Measurements from ENCODE around the gene ATXN10. TPM values are rescaled to one million over a fixed set of nuclear protein-coding genes. Genes with fewer than 3 reads are reported as not detected.

Gene ATXN10
- total and polyA plus RNA-seq, 10 of the 15 experiments (the other 5 are each of a cell fraction or from before 2014, with no cell fraction given) = 29.2 to 249 (median 146) TPM

GRCh38 chr22:45649809-45650208 lies 21.8 kb upstream of the ATXN10 start:
- DNase-seq (ENCODE audit: low read depth, low spot score) = no peak

GRCh38 chr22:45650721-45651120 lies 20.9 kb upstream of the ATXN10 start:
- H3K79me2 ChIP-seq (ENCODE audit: control insufficient read depth, insufficient read depth, low read length) = no peaks in the 10 kb centered on the region
- BruUV-seq (replicated peaks) = no TSS peak
- no peaks in the 10 kb centered on the region for H3K27me3 ChIP-seq (replicated peaks in 1 of 2; ENCODE audit: control insufficient read depth in 2 of 2, insufficient read depth in 2 of 2, low read length in 1 of 2)
- H3K4me2 ChIP-seq (ENCODE audit: control insufficient read depth, insufficient read depth) = no peak overlapping the region
- no peak overlapping the region for H3K27ac ChIP-seq (ENCODE audit: control insufficient read depth, insufficient read depth)
- no peak for FAIRE-seq
- 77% methylated on average over 12 of the region's 12 CpGs for WGBS (ENCODE audit: insufficient coverage, insufficient replicate concordance, low lambda C conversion rate, missing lambda C conversion rate)
- H2AFZ ChIP-seq (ENCODE audit: control insufficient read depth, low read depth, low read length) = no peak overlapping the region
- H3K4me3 ChIP-seq = no peak overlapping the region
- CTCF ChIA-PET = no interaction called here
- SMC1A ChIA-PET (ENCODE audit: uncharacterized antibody, unreplicated experiment) = no interaction called here
- POLR2A ChIA-PET = no interaction called here
- intact Hi-C loops (cut with micrococcal nuclease; ENCODE audit: unreplicated experiment) (no loop called here), in situ Hi-C loops (cut with MboI) (no loop called here)
- no peak overlapping the region for H3K9ac ChIP-seq (ENCODE audit: control insufficient read depth, insufficient read depth, low read length)
- no peak for ATAC-seq
- H3K36me3 ChIP-seq (ENCODE audit: control insufficient read depth in 2 of 2, insufficient read depth in 2 of 2, low read length in 1 of 2) = no peaks in the 10 kb centered on the region
- H4K20me1 ChIP-seq (ENCODE audit: control insufficient read depth, insufficient read depth) = no peaks in the 10 kb centered on the region
- no peaks in the 10 kb centered on the region for H3K4me1 ChIP-seq (ENCODE audit: control insufficient read depth, insufficient read depth, low read length)
- RAD21 ChIA-PET (ENCODE audit: unreplicated experiment) = no interaction called here
- no peak for DNase-seq (ENCODE audit: low read depth, low spot score)
- H3K9me3 ChIP-seq (replicated peaks; ENCODE audit: control insufficient read depth, insufficient read depth, low read length) = no peaks in the 10 kb centered on the region
- no peak for TF ChIP-seq RUNX3 (IDR thresholded peaks at IDR 0.05; ENCODE audit: low read length)
- no peak for TF ChIP-seq RELB (IDR thresholded peaks at IDR 0.05; ENCODE audit: low read depth)
- TF ChIP-seq WRNIP1 (IDR thresholded peaks at IDR 0.05; ENCODE audit: borderline replicate concordance, low read depth, low read length) = no peak
- no peak for TF ChIP-seq SREBF1 (IDR thresholded peaks at IDR 0.05; ENCODE audit: low read length)
- no peak for TF ChIP-seq MYC (IDR thresholded peaks at IDR 0.05; ENCODE audit: insufficient read depth, insufficient read length, insufficient replicate concordance, low read length, severe bottlenecking)
- no peak for TF ChIP-seq ZBTB4 (CRISPR knock-in tag; IDR thresholded peaks at IDR 0.05)
- no peak for TF ChIP-seq ATF7 (IDR thresholded peaks at IDR 0.05; ENCODE audit: low read depth)
- TF ChIP-seq TCF12 (IDR thresholded peaks at IDR 0.05; ENCODE audit: low read depth, low read length) = no peak

More at GRCh38 chr22:45649809-45650208, 21.8 kb upstream of the ATXN10 start:
- Histone ChIP-seq H4K20me1 (ENCODE audit: control insufficient read depth, insufficient read depth) (no peaks in the 10 kb centered on the region), H3K4me3 (no peak overlapping the region), H2AFZ (ENCODE audit: control insufficient read depth, low read depth, low read length) (no peak overlapping the region), H3K79me2 (ENCODE audit: control insufficient read depth, insufficient read depth, low read length) (no peaks in the 10 kb centered on the region), H3K27me3 (replicated peaks in 1 of 2; ENCODE audit: control insufficient read depth in 2 of 2, insufficient read depth in 2 of 2, low read length in 1 of 2) (no peaks in the 10 kb centered on the region), H3K27ac (ENCODE audit: control insufficient read depth, insufficient read depth) (no peak overlapping the region), H3K9me3 (replicated peaks; ENCODE audit: control insufficient read depth, insufficient read depth, low read length) (no peaks in the 10 kb centered on the region), H3K4me1 (ENCODE audit: control insufficient read depth, insufficient read depth, low read length) (no peaks in the 10 kb centered on the region; the same call in 1 of the 2 replicates), H3K4me2 (ENCODE audit: control insufficient read depth, insufficient read depth) (no peak overlapping the region), H3K36me3 (ENCODE audit: control insufficient read depth in 2 of 2, insufficient read depth in 2 of 2, low read length in 1 of 2) (no peaks in the 10 kb centered on the region), H3K9ac (ENCODE audit: control insufficient read depth, insufficient read depth, low read length) (no peak overlapping the region)
- ChIA-PET CTCF (no interaction called here), SMC1A (ENCODE audit: uncharacterized antibody, unreplicated experiment) (no interaction called here), RAD21 (ENCODE audit: unreplicated experiment) (no interaction called here), POLR2A (no interaction called here)
- BruUV-seq (replicated peaks) = no TSS peak
- no peak for TF ChIP-seq FOXK2 (IDR thresholded peaks at IDR 0.05)
- TF ChIP-seq SMC3 (IDR thresholded peaks at IDR 0.05; ENCODE audit: borderline replicate concordance, low read length) = no peak
- TF ChIP-seq BMI1 (IDR thresholded peaks at IDR 0.05; ENCODE audit: borderline replicate concordance) = no peak
- no peak for TF ChIP-seq MAX (IDR thresholded peaks at IDR 0.05; ENCODE audit: low read depth, low read length)
- no peak for TF ChIP-seq BACH1 (IDR thresholded peaks at IDR 0.05; ENCODE audit: borderline replicate concordance)
- TF ChIP-seq EZH2 (IDR thresholded peaks at IDR 0.05; ENCODE audit: borderline replicate concordance, control insufficient read depth, low read depth, low read length) = no peak
- TF ChIP-seq MYC (IDR thresholded peaks at IDR 0.05; ENCODE audit: insufficient read depth, insufficient read length, insufficient replicate concordance, low read length, severe bottlenecking) = no peak
- TF ChIP-seq RBBP5 (conservative IDR thresholded peaks at IDR 0.05) = no peak
- TF ChIP-seq CREB1 (IDR thresholded peaks at IDR 0.05; ENCODE audit: low read depth) = no peak
- no peak for TF ChIP-seq MTA3 (IDR thresholded peaks at IDR 0.05; ENCODE audit: borderline replicate concordance, low read length)
- no peak for TF ChIP-seq CHD2 (IDR thresholded peaks at IDR 0.05; ENCODE audit: borderline replicate concordance, low read depth, low read length)
- no peak for TF ChIP-seq SREBF2 (IDR thresholded peaks at IDR 0.05; ENCODE audit: low read length)
- no peak for TF ChIP-seq ESRRA (IDR thresholded peaks at IDR 0.05; ENCODE audit: low read length)
- in situ Hi-C loops (cut with MboI) = no loop called here
- FAIRE-seq = no peak
- intact Hi-C loops (cut with micrococcal nuclease; ENCODE audit: unreplicated experiment) = loop anchor here (5.0 to 10.0 kb wide), 2 partner anchors 182 to 215 kb away; no protein-coding TSS in a partner anchor
- WGBS (ENCODE audit: insufficient coverage, insufficient replicate concordance, low lambda C conversion rate, missing lambda C conversion rate) = 70% methylated on average over 6 of the region's 6 CpGs
- no peak for ATAC-seq

Data from GM12878 (cell line).